Measurements from ENCODE around the gene NT5C1B.
"Not testable (repeated sequence)": the region's sequence is repeated elsewhere in the genome, so short reads cannot be mapped to it uniquely, and the experiment has no call there.

The NT5C1B gene

GRCh38 chr2:18589354-18589753 is at the start of gene NT5C1B:
Gene NT5C1B (minus strand): TSS chr2:18589569. CDS start chr2:18589468, 101 bp downstream.
- Mint-ChIP-seq H3K4me3 (no peak within 1 kb of the TSS), H3K4me1 (ENCODE audit: low read depth) (no peaks in the 10 kb centered on the region), H3K27me3 (no peaks in the 10 kb centered on the region), H3K9me3 (ENCODE audit: low read depth) (peaks cover 4% of the 10 kb centered on the region), H3K27ac (no peak within 1 kb of the TSS), H3K36me3 (peaks cover 41% of the 10 kb centered on the region)

DNA sequence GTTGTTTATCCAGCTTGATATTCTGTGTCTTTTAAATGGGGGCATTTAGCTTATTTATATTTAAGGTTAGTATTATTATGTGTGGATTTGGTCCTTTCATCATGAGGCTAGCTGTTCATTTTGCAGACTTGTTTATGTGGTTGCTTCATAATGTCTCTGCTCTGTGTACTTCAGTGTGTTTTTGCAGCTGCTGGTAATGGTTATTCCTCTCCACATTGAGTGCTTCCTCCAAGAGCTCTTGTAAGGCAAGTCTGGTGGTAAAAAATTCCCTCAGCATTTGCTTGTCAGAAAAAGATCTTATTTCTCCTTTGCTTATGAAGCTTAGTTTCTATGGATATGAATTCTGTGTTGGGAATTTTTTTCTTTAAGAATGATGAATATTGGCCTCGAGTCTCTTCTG is 47.8 kb upstream of the NT5C1B start:
- Mint-ChIP-seq H3K4me3 (no peak overlapping the region), H3K27me3 (no peaks in the 10 kb centered on the region)

GRCh38 chr2:18632699-18633098 is 43.3 kb upstream of the NT5C1B start:
- not testable (repeated sequence) for H3K4me3 Mint-ChIP-seq; H3K27ac Mint-ChIP-seq; H3K27me3 Mint-ChIP-seq; H3K4me1 Mint-ChIP-seq (ENCODE audit: low read depth)
- peaks cover 43% of the 10 kb centered on the region for H3K9me3 Mint-ChIP-seq (ENCODE audit: low read depth)
- H3K36me3 Mint-ChIP-seq, result peaks cover 57% of the 10 kb centered on the region

More for the DNA sequence above, 47.8 kb upstream of the NT5C1B start:
- Mint-ChIP-seq H3K9me3 (ENCODE audit: low read depth) (peaks cover 32% of the 10 kb centered on the region), H3K36me3 (peaks cover 50% of the 10 kb centered on the region), H3K27ac (no peak overlapping the region), H3K4me1 (ENCODE audit: low read depth) (no peaks in the 10 kb centered on the region)

DNA sequence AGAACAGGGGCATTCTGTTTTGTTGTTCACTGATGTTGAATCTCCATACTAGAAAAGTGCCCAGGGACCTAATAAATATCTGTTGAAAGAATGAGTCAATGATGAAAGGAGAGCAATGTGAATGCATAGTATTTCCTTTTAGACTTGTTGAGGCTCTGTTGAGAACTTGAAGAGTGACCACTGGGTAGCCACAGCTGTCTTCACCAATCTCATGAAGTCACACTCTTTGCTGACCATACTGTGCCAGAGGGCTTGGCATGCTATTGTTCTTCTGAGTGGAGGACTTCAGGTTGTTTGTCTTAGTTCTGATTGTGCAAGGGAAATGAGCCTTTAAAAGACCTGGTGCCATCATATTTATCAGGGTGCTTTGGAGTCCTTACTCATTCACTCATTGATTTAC is 41.6 kb upstream of the NT5C1B start:
- Mint-ChIP-seq H3K36me3 (peaks cover 40% of the 10 kb centered on the region), H3K4me3 (no peak overlapping the region), H3K27ac (no peak overlapping the region), H3K4me1 (ENCODE audit: low read depth) (no peaks in the 10 kb centered on the region), H3K9me3 (ENCODE audit: low read depth) (peaks cover 26% of the 10 kb centered on the region), H3K27me3 (no peaks in the 10 kb centered on the region)

DNA sequence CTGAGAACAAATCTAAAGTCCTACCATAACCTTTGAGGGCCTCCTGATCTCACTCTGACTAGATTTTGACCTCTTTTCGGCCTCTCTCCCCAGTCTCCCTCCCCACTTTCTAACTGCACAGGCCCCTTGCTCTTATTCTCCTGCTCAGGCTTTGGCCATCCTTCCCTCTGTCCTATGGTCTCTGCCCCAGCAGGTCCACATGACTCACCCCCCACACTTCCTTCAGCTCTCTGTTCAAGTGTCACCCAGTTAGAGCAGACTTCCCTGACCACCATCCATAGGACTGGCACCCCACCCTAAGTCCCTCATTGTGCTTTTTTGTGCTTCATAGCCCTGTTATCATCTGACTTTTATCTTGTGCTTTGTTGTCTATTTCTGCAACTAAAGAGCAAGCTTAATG is 41.2 kb upstream of the NT5C1B start:
- Mint-ChIP-seq H3K4me1 (ENCODE audit: low read depth) (no peaks in the 10 kb centered on the region), H3K4me3 (no peak overlapping the region), H3K27me3 (no peaks in the 10 kb centered on the region), H3K27ac (no peak overlapping the region), H3K36me3 (peaks cover 40% of the 10 kb centered on the region), H3K9me3 (ENCODE audit: low read depth) (peaks cover 26% of the 10 kb centered on the region)

- no peaks in the 10 kb centered on the region for H3K27me3 Mint-ChIP-seq
- peaks cover 36% of the 10 kb centered on the region for H3K36me3 Mint-ChIP-seq
- H3K9me3 Mint-ChIP-seq (ENCODE audit: low read depth), result peaks cover 26% of the 10 kb centered on the region
- H3K4me1 Mint-ChIP-seq (ENCODE audit: low read depth), result no peaks in the 10 kb centered on the region
- H3K4me3 Mint-ChIP-seq, result no peak overlapping the region
- H3K27ac Mint-ChIP-seq, result no peak overlapping the region
Observed at GRCh38 chr2:18630101-18630500, 40.7 kb upstream of the NT5C1B start.

DNA sequence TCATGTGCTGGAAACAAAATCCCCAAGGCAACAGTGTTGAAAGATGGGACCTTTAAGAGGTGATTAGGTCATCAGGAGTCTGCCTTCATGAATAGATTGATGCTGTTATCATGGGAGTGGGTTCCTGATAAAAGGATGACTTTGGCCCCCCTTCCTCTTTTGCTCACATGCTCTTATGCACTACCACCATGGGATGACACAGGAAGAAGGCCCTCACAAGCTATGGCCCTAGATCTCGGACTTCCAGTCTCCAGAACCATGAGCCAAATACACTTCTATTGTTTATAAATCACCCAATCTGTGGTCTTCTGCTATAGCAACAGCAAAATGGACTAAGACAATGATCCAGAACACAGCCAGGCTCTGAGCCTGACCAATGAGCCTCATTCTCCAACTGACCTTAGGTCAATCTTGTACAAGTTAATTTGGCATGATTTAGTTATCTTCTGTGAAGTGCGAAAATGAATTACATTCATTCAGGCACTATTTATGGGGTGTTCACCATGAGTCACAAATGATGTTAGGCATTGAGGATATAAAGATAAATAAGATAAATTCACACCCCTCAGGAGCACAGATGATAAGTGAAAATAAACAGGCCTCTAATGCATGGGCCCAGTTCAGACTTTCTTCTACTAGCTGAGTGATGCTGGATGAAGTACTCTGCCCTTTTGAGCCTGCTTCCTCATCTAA is 37.7 kb upstream of the NT5C1B start:
- H3K27ac Mint-ChIP-seq, result no peak overlapping the region
- no peaks in the 10 kb centered on the region for H3K4me1 Mint-ChIP-seq (ENCODE audit: low read depth)
- peaks cover 22% of the 10 kb centered on the region for H3K36me3 Mint-ChIP-seq
- no peaks in the 10 kb centered on the region for H3K27me3 Mint-ChIP-seq
- H3K4me3 Mint-ChIP-seq, result no peak overlapping the region
- H3K9me3 Mint-ChIP-seq (ENCODE audit: low read depth), result peaks cover 14% of the 10 kb centered on the region

DNA sequence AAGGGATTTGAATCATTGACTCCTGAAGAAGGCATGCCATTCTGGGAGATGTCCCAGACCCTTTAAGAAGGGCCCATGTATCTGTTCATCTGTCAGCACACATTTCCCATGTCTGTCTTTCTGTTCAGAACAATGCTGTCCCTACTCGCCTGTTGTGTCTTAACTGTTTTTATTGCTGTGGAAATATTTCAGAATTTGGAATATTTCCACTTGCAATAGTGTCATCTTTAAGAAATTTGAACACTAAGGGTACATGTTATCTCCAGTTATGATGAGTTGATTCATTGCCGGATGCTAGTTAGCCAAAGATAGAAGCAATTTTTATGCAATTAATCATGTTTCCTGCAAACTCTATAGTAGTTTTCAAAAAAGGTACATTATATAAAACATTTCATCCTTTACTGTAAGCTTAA is 36.9 kb upstream of the NT5C1B start:
- peaks cover 13% of the 10 kb centered on the region for H3K36me3 Mint-ChIP-seq
- peaks cover 8% of the 10 kb centered on the region for H3K9me3 Mint-ChIP-seq (ENCODE audit: low read depth)
- no peak overlapping the region for H3K27ac Mint-ChIP-seq
- no peaks in the 10 kb centered on the region for H3K4me1 Mint-ChIP-seq (ENCODE audit: low read depth)
- H3K4me3 Mint-ChIP-seq, result no peak overlapping the region
- no peaks in the 10 kb centered on the region for H3K27me3 Mint-ChIP-seq

DNA sequence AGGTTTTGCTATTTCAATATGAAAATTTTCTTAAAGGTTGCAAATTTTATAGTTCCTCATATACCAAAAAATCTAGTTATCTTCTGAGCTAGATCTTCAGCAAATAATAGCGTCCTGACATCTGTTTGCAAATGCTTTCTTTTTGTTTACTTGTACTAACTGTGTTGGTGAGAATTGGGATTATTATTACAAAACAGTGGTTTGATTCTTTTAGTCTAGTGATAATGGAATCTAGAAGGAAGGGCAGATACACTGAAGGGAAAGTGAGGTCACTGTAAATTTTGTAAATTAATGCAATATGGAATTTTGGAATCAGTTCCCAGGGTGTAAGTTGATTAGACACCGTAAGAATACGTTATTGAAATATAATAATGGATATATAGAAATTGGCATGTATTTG is 36.2 kb upstream of the NT5C1B start:
- Mint-ChIP-seq H3K27ac (no peak overlapping the region), H3K27me3 (no peaks in the 10 kb centered on the region), H3K4me1 (ENCODE audit: low read depth) (no peaks in the 10 kb centered on the region), H3K9me3 (ENCODE audit: low read depth) (peaks cover under 1% of the 10 kb centered on the region), H3K36me3 (peaks cover 6% of the 10 kb centered on the region), H3K4me3 (no peak overlapping the region)

DNA sequence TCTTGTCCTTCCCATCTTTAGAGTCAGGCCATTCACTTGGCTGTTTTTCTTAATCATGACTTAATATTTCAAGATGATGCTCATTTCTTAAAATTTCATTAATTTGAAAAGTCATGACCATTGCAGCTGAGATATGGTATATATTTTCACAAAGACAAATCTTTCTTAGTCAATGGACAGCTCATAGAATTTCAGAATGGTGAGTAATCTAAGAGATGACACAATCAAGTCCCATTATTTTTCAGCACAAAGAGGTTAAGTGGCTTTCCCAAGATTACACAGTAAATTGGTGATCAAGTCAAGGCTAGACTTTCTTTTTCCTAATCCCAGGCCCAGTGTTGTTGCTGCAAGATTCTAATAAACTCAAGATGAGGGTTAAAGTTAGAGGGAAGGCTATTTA is 34.4 kb upstream of the NT5C1B start:
- H3K4me3 Mint-ChIP-seq, result no peak overlapping the region
- H3K27me3 Mint-ChIP-seq, result no peaks in the 10 kb centered on the region
- no peaks in the 10 kb centered on the region for H3K9me3 Mint-ChIP-seq (ENCODE audit: low read depth)
- no peak overlapping the region for H3K27ac Mint-ChIP-seq
- H3K4me1 Mint-ChIP-seq (ENCODE audit: low read depth), result no peaks in the 10 kb centered on the region
- peaks cover 4% of the 10 kb centered on the region for H3K36me3 Mint-ChIP-seq

DNA sequence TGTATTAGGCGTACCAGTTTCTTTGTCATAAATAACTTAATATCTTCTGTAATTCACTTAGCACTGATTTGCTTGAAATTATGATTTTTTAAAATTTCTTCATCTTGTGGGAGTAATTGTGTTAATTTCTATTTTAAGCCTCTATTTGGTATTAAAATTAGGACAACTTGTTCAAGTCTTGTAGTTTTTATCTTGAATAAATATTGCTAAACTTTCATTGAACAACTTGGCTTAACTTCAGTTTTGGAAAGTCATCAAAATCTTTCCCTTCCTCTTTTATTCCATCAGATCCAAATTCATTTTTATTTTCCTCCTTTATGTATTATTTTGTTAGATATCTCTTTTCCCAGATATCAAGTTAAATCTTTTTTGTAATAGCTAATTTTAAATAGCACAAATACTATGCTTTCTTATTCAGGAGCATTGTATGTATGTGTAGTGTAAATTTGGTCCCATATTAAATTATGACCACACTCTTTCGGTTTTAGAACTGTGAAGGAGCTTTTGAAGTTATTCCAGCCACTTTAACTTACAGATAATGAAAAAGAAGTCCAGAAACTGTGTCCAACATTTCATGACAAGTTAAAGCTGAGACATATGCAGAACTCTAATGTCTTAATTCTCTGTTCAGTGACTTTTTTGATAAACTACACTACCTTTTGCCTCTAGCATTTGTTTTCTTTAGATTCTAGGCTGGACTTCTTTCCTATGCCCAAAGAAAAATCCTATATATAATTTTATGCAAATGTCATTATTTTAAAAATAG is 31.7 kb upstream of the NT5C1B start:
- Mint-ChIP-seq H3K36me3 (peaks cover 13% of the 10 kb centered on the region), H3K9me3 (ENCODE audit: low read depth) (peaks cover 3% of the 10 kb centered on the region), H3K4me1 (ENCODE audit: low read depth) (no peaks in the 10 kb centered on the region), H3K4me3 (no peak overlapping the region), H3K27me3 (no peaks in the 10 kb centered on the region), H3K27ac (no peak overlapping the region)

GRCh38 chr2:18619091-18619490 is 29.7 kb upstream of the NT5C1B start:
- no peaks in the 10 kb centered on the region for H3K4me1 Mint-ChIP-seq (ENCODE audit: low read depth)

GRCh38 chr2:18614041-18614440 is 24.7 kb upstream of the NT5C1B start:
- Mint-ChIP-seq H3K27ac (no peak overlapping the region), H3K4me1 (ENCODE audit: low read depth) (no peaks in the 10 kb centered on the region), H3K9me3 (ENCODE audit: low read depth) (peaks cover 3% of the 10 kb centered on the region), H3K27me3 (no peaks in the 10 kb centered on the region), H3K4me3 (no peak overlapping the region), H3K36me3 (peaks cover 26% of the 10 kb centered on the region)

More at GRCh38 chr2:18619091-18619490, 29.7 kb upstream of the NT5C1B start:
- Mint-ChIP-seq H3K36me3 (peaks cover 18% of the 10 kb centered on the region), H3K4me3 (no peak overlapping the region), H3K27ac (no peak overlapping the region), H3K9me3 (ENCODE audit: low read depth) (peaks cover 3% of the 10 kb centered on the region), H3K27me3 (no peaks in the 10 kb centered on the region)

DNA sequence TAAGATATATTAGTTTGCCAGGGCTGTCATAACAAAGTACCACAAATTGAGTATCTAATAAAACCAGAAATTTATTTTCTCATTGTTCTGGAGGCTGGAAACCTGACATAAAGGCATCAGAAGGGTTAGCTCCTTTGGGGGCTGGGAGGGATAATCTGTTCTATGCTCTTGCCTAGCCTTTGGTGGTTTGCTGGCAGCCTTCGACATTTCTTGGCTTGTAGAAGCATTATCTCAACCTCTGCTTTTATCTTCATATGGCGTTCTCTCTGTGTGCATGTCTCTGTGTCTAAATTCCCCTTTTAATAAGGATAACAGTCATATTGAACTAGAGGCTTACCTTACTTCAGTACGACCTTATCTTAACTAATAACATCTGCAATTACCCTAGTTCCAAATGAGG is 22.8 kb upstream of the NT5C1B start:
- Mint-ChIP-seq H3K4me1 (ENCODE audit: low read depth) (no peaks in the 10 kb centered on the region), H3K27me3 (no peaks in the 10 kb centered on the region)

GRCh38 chr2:18611604-18612003 is 22.2 kb upstream of the NT5C1B start:
- Mint-ChIP-seq H3K36me3 (peaks cover 23% of the 10 kb centered on the region), H3K4me1 (ENCODE audit: low read depth) (no peaks in the 10 kb centered on the region), H3K4me3 (no peak overlapping the region), H3K9me3 (ENCODE audit: low read depth) (no peaks in the 10 kb centered on the region), H3K27ac (no peak overlapping the region), H3K27me3 (no peaks in the 10 kb centered on the region)

More for the DNA sequence above, 22.8 kb upstream of the NT5C1B start:
- H3K9me3 Mint-ChIP-seq (ENCODE audit: low read depth), result no peaks in the 10 kb centered on the region
- peaks cover 19% of the 10 kb centered on the region for H3K36me3 Mint-ChIP-seq
- no peak overlapping the region for H3K4me3 Mint-ChIP-seq
- no peak overlapping the region for H3K27ac Mint-ChIP-seq
